Endothelial cell of umbilical vein (primary cell): ENCODE data around the gene TMF1. TPM values are rescaled to one million over a fixed set of nuclear protein-coding genes. Genes with fewer than 3 reads are reported as not detected.

Experiments used
- BruUV-seq: library from RNA; stranded (reverse); fragments of 400-500 nt; replicated peaks from 2 replicates; lab custom pipeline; 2021; lab: Mats Ljungman, UMichigan
- CTCF ChIA-PET: fragments of 300-600, 350-600 bp; sonication (Branson Sonifier 250); formaldehyde crosslinking; loops from one replicate; lab custom pipeline; 2021; ENCODE audit warnings: antibody characterized with exemption, inconsistent platforms; lab: Charles Lee
- POLR2A ChIA-PET: fragments of 300-600, 350-600 bp; sonication (Branson Sonifier 250); formaldehyde crosslinking; loops from one replicate; lab custom pipeline; 2021; ENCODE audit warnings: antibody characterized with exemption, inconsistent platforms; lab: Charles Lee
- DNase-seq: peaks from one replicate; pipeline ENCODE4 v3.0.0-alpha.2; 2011; ENCODE audit warnings: low read depth, low spot score
- FAIRE-seq: peaks from 2 replicates; lab custom pipeline; 2011; peaks lifted over from hg19 to GRCh38; lab: Jason Lieb, UNC
- H2AFZ ChIP-seq: 2 replicates; pipeline ENCODE4 v1.6.0; 2012; ENCODE audit warnings: low read depth, low read length, control low read depth, inconsistent platforms
- H3K27ac ChIP-seq: 2 replicates; pipeline ENCODE4 v1.5.1; 2011; ENCODE audit warnings: low read depth, mild to moderate bottlenecking, control low read depth, low read length, moderate library complexity; ENCODE audit not compliant: insufficient read depth
- H3K27me3 ChIP-seq, 2 experiments: 2 replicates each; pipeline versions ENCODE4 v1.6.0 to v1.6.1; 2011; ENCODE audit warnings: low read length in 2 of 2, mixed read lengths in 1 of 2; ENCODE audit not compliant: control insufficient read depth in 2 of 2, insufficient read depth in 2 of 2
- H3K36me3 ChIP-seq, 2 experiments: 2 replicates in 1 of 2; 3 replicates in 1 of 2; pipeline ENCODE4 v1.5.1; 2011; ENCODE audit warnings: low read length in 2 of 2, mild to moderate bottlenecking in 1 of 2, moderate library complexity in 1 of 2; ENCODE audit not compliant: control insufficient read depth in 2 of 2, insufficient read depth in 2 of 2; ENCODE audit errors: extremely low read depth in 1 of 2
- H3K4me1 ChIP-seq: 3 replicates; pipeline ENCODE4 v1.5.1; 2011; ENCODE audit warnings: mild to moderate bottlenecking, low read length; ENCODE audit not compliant: control insufficient read depth, insufficient read depth; ENCODE audit errors: extremely low read depth
- H3K4me2 ChIP-seq: 2 replicates; pipeline ENCODE4 v1.6.1; 2011; ENCODE audit warnings: low read length, control low read depth, mixed read lengths; ENCODE audit not compliant: insufficient read depth
- H3K4me3 ChIP-seq, 3 experiments: fragments of 200-600 bp in 1 of 3; sonication (generic), shearing (Covaris generic) in 1 of 3; replicated peaks in 1 of 3; 2 replicates each; pipeline ENCODE4 v1.5.1; 2011 to 2016; ENCODE audit warnings: control low read depth in 3 of 3, low read length in 3 of 3, mild to moderate bottlenecking in 2 of 3, inconsistent platforms in 1 of 3, low read depth in 1 of 3, moderate library complexity in 1 of 3; ENCODE audit not compliant: insufficient read depth in 1 of 3
- H3K79me2 ChIP-seq: 2 replicates; pipeline ENCODE4 v1.6.0; 2012; ENCODE audit warnings: low read length, inconsistent platforms; ENCODE audit not compliant: control insufficient read depth, insufficient read depth
- H3K9ac ChIP-seq: replicated peaks from 2 replicates; pipeline ENCODE3; 2011; ENCODE audit warnings: low read length, control low read depth; ENCODE audit not compliant: insufficient read depth; ENCODE audit errors: extremely low read depth
- H3K9me1 ChIP-seq: replicated peaks from 3 replicates; pipeline ENCODE4 v1.6.0; 2011; ENCODE audit warnings: mild to moderate bottlenecking, low read length; ENCODE audit not compliant: control insufficient read depth, insufficient read depth; ENCODE audit errors: extremely low read depth
- H3K9me3 ChIP-seq: replicated peaks from 2 replicates; pipeline ENCODE4 v1.5.1; 2012; ENCODE audit warnings: low read length, inconsistent platforms; ENCODE audit not compliant: control insufficient read depth, insufficient read depth
- H4K20me1 ChIP-seq: replicated peaks from 2 replicates; pipeline ENCODE3; 2011; ENCODE audit warnings: mild to moderate bottlenecking, low read length; ENCODE audit not compliant: control insufficient read depth, insufficient read depth; ENCODE audit errors: extremely low read depth
- CTCF ChIP-seq, 2 donors: IDR thresholded peaks; 1 replicate in 1 of 2; 2 replicates in 1 of 2; pipeline ENCODE4 v1.5.1; 2011; ENCODE audit warnings: low read length in 2 of 2, mild to moderate bottlenecking in 2 of 2, moderate library complexity in 2 of 2, control low read depth in 1 of 2, inconsistent platforms in 1 of 2, low read depth in 1 of 2; ENCODE audit not compliant: insufficient read depth in 1 of 2; ENCODE audit errors: extremely low read depth in 1 of 2
- EZH2 ChIP-seq: IDR thresholded peaks from 2 replicates; pipeline ENCODE4 v1.6.1; 2012; ENCODE audit warnings: borderline replicate concordance, low read depth, mild to moderate bottlenecking, moderate library complexity, low read length, inconsistent platforms; ENCODE audit not compliant: severe bottlenecking
- FOS ChIP-seq: IDR thresholded peaks from 2 replicates; pipeline ENCODE4 v1.6.1; 2011; ENCODE audit warnings: mild to moderate bottlenecking, low read length, moderate library complexity, borderline replicate concordance; ENCODE audit not compliant: insufficient read depth
- GATA2 ChIP-seq: IDR thresholded peaks from 2 replicates; pipeline ENCODE4 v1.7.0; 2011; ENCODE audit warnings: low read depth, mild to moderate bottlenecking, moderate library complexity, mixed read lengths, low read length; ENCODE audit not compliant: insufficient read length, insufficient read depth
- JUN ChIP-seq: IDR thresholded peaks from 2 replicates; pipeline ENCODE4 v1.6.1; 2011; ENCODE audit warnings: borderline replicate concordance, low read depth; ENCODE audit not compliant: insufficient read length, insufficient read depth
- MAX ChIP-seq: IDR thresholded peaks from 2 replicates; pipeline ENCODE4 v1.6.1; 2011; ENCODE audit not compliant: insufficient read depth, insufficient read length
- MYC ChIP-seq: IDR thresholded peaks from one replicate; pipeline ENCODE4 v1.6.1; 2011; ENCODE audit warnings: mild to moderate bottlenecking, low read depth, low read length
- POLR2A ChIP-seq: IDR thresholded peaks from 2 replicates; pipeline ENCODE4 v1.6.1; 2012; ENCODE audit warnings: low read depth, mild to moderate bottlenecking, control low read depth, low read length
- POLR2AphosphoS5 ChIP-seq: IDR thresholded peaks from 2 replicates; pipeline ENCODE4 v1.6.1; 2012; ENCODE audit warnings: low read depth, mild to moderate bottlenecking, control low read depth, low read length, moderate library complexity; ENCODE audit not compliant: insufficient read depth
- dilution Hi-C: fragments of 300-500 bp; cut with MboI; formaldehyde crosslinking; loops from one replicate; pipeline ENCODE4 v1.15.0; 2019; ENCODE audit warnings: low sequenced_read_pairs; ENCODE audit not compliant: extremely low pct_ligation_motif_present
- intact Hi-C: fragments of 100-400 bp; cut with micrococcal nuclease; formaldehyde crosslinking; loops from one replicate; pipeline ENCODE4 v1.10.0; 2022
- polyA plus RNA-seq, 4 experiments: library from polyadenylated mRNA; depleted of rRNA in 3 of 4; stranded (reverse) in 3 of 4; unstranded in 1 of 4; fragments of >200 nt; gene quantifications; 2 replicates each; pipeline versions ENCODE4 v1.2.1 to v1.2.3, GENCODE V29; 2011 to 2012; ENCODE audit warnings: missing spikeins in 1 of 4
- total RNA-seq: library from RNA; stranded (reverse); gene quantifications from 2 replicates; pipeline ENCODE4 v1.2.3, GENCODE V29; 2021

TMF1 gene
- total and polyA plus RNA-seq, 2 donors (not counting 3 experiments of a cell fraction or from before 2014, with no cell fraction given), result 3.7 to 32.7 TPM

- CTCF ChIA-PET, result no interaction called here
- H2AFZ ChIP-seq, result no peak overlapping the region
Measured at GRCh38 chr3:69005071-69005790, 46.9 kb downstream of the TMF1 start.

More at GRCh38 chr3:69005071-69005790, 46.9 kb downstream of the TMF1 start:
- Histone ChIP-seq H3K27me3 (no peaks in the 10 kb centered on the region), H3K36me3 (peaks cover 24 to 29% of the 10 kb centered on the region in 2 experiments), H4K20me1 (no peaks in the 10 kb centered on the region), H3K27ac (no peak overlapping the region), H3K4me3 (no peak overlapping the region), H3K9me3 (no peaks in the 10 kb centered on the region), H3K79me2 (no peaks in the 10 kb centered on the region), H3K4me1 (peaks cover 18% of the 10 kb centered on the region), H3K9ac (no peak overlapping the region), H3K9me1 (no peaks in the 10 kb centered on the region), H3K4me2 (no peak overlapping the region)
- TF ChIP-seq POLR2AphosphoS5 (no peak), GATA2 (no peak), MYC (no peak), CTCF (IDR thresholded peaks at IDR 0.05; ENCODE audit: extremely low read depth in 1 of 2, insufficient read depth in 1 of 2, low read depth in 1 of 2, low read length in 2 of 2) (no peak), POLR2A (no peak), EZH2 (no peak), FOS (no peak), JUN (no peak), MAX (no peak)
- FAIRE-seq, result no peak
- no TSS peak for BruUV-seq
- DNase-seq, result no peak
- dilution Hi-C loops, result no loop called here
- intact Hi-C loops, result no loop called here
- POLR2A ChIA-PET, result no interaction called here
